NB4 (cell line): ENCODE measurements around the gene CCDC88C.
"Not testable (repeated sequence)": the region's sequence is repeated elsewhere in the genome, so short reads cannot be mapped to it uniquely, and the experiment has no call there.

Experiments used
- DNase-seq: peaks from one replicate; pipeline ENCODE4 v3.0.0; 2010; ENCODE audit warnings: low read depth
- H3K4me3 ChIP-seq: one replicate; pipeline ENCODE4 v1.5.1; 2011; ENCODE audit warnings: mild to moderate bottlenecking, low read depth, low read length, moderate library complexity
- CTCF ChIP-seq: IDR thresholded peaks from one replicate; pipeline ENCODE4 v1.5.1; 2012; ENCODE audit warnings: low read depth, low read length
- MAX ChIP-seq: IDR thresholded peaks from 2 replicates; pipeline ENCODE4 v1.6.1; 2011; ENCODE audit warnings: low read depth, low read length
- MYC ChIP-seq: IDR thresholded peaks from 2 replicates; pipeline ENCODE4 v1.6.1; 2011; ENCODE audit warnings: low read depth, low read length
- POLR2A ChIP-seq: IDR thresholded peaks from 2 replicates; pipeline ENCODE4 v1.6.1; 2011; ENCODE audit warnings: mild to moderate bottlenecking; ENCODE audit not compliant: insufficient read length; ENCODE audit errors: extremely low read depth

CCDC88C gene

GRCh38 chr14:91454155-91454554 is 36.5 kb upstream of the CCDC88C start:
- TF ChIP-seq POLR2A = no peak
- no peak for TF ChIP-seq MAX
- no peak for TF ChIP-seq MYC
- TF ChIP-seq CTCF = no peak
- H3K4me3 ChIP-seq = no peak overlapping the region
- no peak for DNase-seq

GRCh38 chr14:91453744-91454143 is 36.1 kb upstream of the CCDC88C start:
- TF ChIP-seq POLR2A (no peak), MAX (no peak), MYC (no peak), CTCF (no peak)

GRCh38 chr14:91444335-91445020 is 26.9 kb upstream of the CCDC88C start:
- TF ChIP-seq MYC = no peak
- TF ChIP-seq POLR2A = no peak
- no peak for TF ChIP-seq MAX
- TF ChIP-seq CTCF = no peak
- H3K4me3 ChIP-seq = no peak overlapping the region
- DNase-seq = no peak

More at GRCh38 chr14:91453744-91454143, 36.1 kb upstream of the CCDC88C start:
- no peak for DNase-seq
- H3K4me3 ChIP-seq = no peak overlapping the region

- no peak for DNase-seq
These were observed 21.7 kb upstream of the CCDC88C start for GRCh38 chr14:91439345-91439744.

GRCh38 chr14:91438845-91439244 is 21.2 kb upstream of the CCDC88C start:
- no peak for DNase-seq
- no peak overlapping the region for H3K4me3 ChIP-seq
- TF ChIP-seq MAX (no peak), MYC (no peak), CTCF (no peak), POLR2A (no peak)

More at GRCh38 chr14:91439345-91439744, 21.7 kb upstream of the CCDC88C start:
- TF ChIP-seq CTCF (no peak), POLR2A (no peak), MYC (no peak), MAX (no peak)
- H3K4me3 ChIP-seq = no peak overlapping the region

- not testable (repeated sequence) for H3K4me3 ChIP-seq, DNase-seq
These were observed 18.6 kb upstream of the CCDC88C start for GRCh38 chr14:91436266-91436665.
